WTC11 (cell line): Measurements from ENCODE around the gene FBXO42. TPM values are rescaled to one million over a fixed set of nuclear protein-coding genes. Genes with fewer than 3 reads are reported as not detected.

Source experiments
- ATAC-seq: fragments of 200-7000 bp; cut with Tn5 transposase; 2 replicates; pipeline ENCODE4 v1.10.0; 2021; ENCODE audit warnings: mild to moderate bottlenecking, moderate library complexity
- CTCF ChIA-PET: fragments of 300-600 bp; sonication (Branson Sonifier 250); formaldehyde crosslinking; loops from one replicate; lab custom pipeline; 2021; ENCODE audit warnings: antibody characterized with exemption; lab: Charles Lee
- POLR2A ChIA-PET: fragments of 350-600 bp; sonication (Branson Sonifier 250); formaldehyde crosslinking; loops from one replicate; lab custom pipeline; 2021; ENCODE audit warnings: antibody characterized with exemption; lab: Charles Lee
- DNase-seq: peaks from one replicate; pipeline ENCODE4 v3.0.0; 2021; ENCODE audit warnings: low spot score
- H3K27ac Mint-ChIP-seq: 2 replicates; pipeline ENCODE4 v1.8.0; 2021; ENCODE audit warnings: mixed read lengths
- H3K27me3 Mint-ChIP-seq: 2 replicates; pipeline ENCODE4 v1.8.0; 2021; ENCODE audit warnings: low read depth, mild to moderate bottlenecking, moderate library complexity, mixed read lengths
- H3K36me3 Mint-ChIP-seq: 2 replicates; pipeline ENCODE4 v1.8.0; 2021; ENCODE audit warnings: mixed read lengths
- H3K4me1 Mint-ChIP-seq: 2 replicates; pipeline ENCODE4 v1.8.0; 2022; ENCODE audit warnings: mixed read lengths
- H3K4me3 Mint-ChIP-seq: 2 replicates; pipeline ENCODE4 v1.8.0; 2021; ENCODE audit warnings: mild to moderate bottlenecking, moderate library complexity, mixed read lengths
- H3K9me3 Mint-ChIP-seq: 2 replicates; pipeline ENCODE4 v1.8.0; 2021; ENCODE audit warnings: mixed read lengths
- ATF1 ChIP-seq: sonication (generic); formaldehyde crosslinking; IDR thresholded peaks from 2 replicates; pipeline ENCODE4 v1.8.1; 2023; ENCODE audit warnings: mild to moderate bottlenecking, moderate library complexity, missing genetic modification reagents
- ATF6 ChIP-seq: sonication (generic); formaldehyde crosslinking; IDR thresholded peaks from 2 replicates; pipeline ENCODE4 v1.8.1; 2023; ENCODE audit warnings: mild to moderate bottlenecking, missing genetic modification reagents
- CDX4 ChIP-seq: fragments of 250-450 bp; sonication (Bioruptor Pico); IDR thresholded peaks from 2 replicates; pipeline ENCODE4 v1.9.0; 2021; ENCODE audit warnings: moderate library complexity, mild to moderate bottlenecking, inconsistent platforms, borderline replicate concordance
- E2F5 ChIP-seq: sonication (generic); formaldehyde crosslinking; IDR thresholded peaks from 2 replicates; pipeline ENCODE4 v1.8.1; 2022; ENCODE audit warnings: mild to moderate bottlenecking, moderate library complexity, missing genetic modification reagents
- ESRRA ChIP-seq: sonication (generic); formaldehyde crosslinking; IDR thresholded peaks from 2 replicates; pipeline ENCODE4 v1.8.1; 2022; ENCODE audit warnings: mild to moderate bottlenecking, missing genetic modification reagents, borderline replicate concordance
- ETV6 ChIP-seq: sonication (generic); formaldehyde crosslinking; IDR thresholded peaks from 2 replicates; pipeline ENCODE4 v1.8.1; 2022; ENCODE audit warnings: mild to moderate bottlenecking, missing genetic modification reagents
- FOXK1 ChIP-seq: sonication (generic); formaldehyde crosslinking; IDR thresholded peaks from 2 replicates; pipeline ENCODE4 v1.8.0; 2022; ENCODE audit warnings: mild to moderate bottlenecking, moderate library complexity, missing genetic modification reagents
- FOXP4 ChIP-seq: sonication (generic); formaldehyde crosslinking; IDR thresholded peaks from 2 replicates; pipeline ENCODE4 v1.8.0; 2022; ENCODE audit warnings: mild to moderate bottlenecking, missing genetic modification reagents
- GRHL2 ChIP-seq: fragments of 250-450 bp; sonication (Bioruptor Pico); IDR thresholded peaks from 2 replicates; pipeline ENCODE4 v1.8.0; 2022; ENCODE audit warnings: mild to moderate bottlenecking, moderate library complexity; ENCODE audit not compliant: insufficient replicate concordance, severe bottlenecking
- MAX ChIP-seq: sonication (generic); formaldehyde crosslinking; IDR thresholded peaks from 2 replicates; pipeline ENCODE4 v1.8.0; 2022; ENCODE audit warnings: mild to moderate bottlenecking, missing genetic modification reagents
- NFE2L1 ChIP-seq: sonication (generic); formaldehyde crosslinking; IDR thresholded peaks from 2 replicates; pipeline ENCODE4 v1.8.1; 2023; ENCODE audit warnings: missing genetic modification reagents
- NR2C2 ChIP-seq: sonication (generic); formaldehyde crosslinking; IDR thresholded peaks from 2 replicates; pipeline ENCODE4 v1.8.0; 2022; ENCODE audit warnings: mild to moderate bottlenecking, missing genetic modification reagents
- RELA ChIP-seq: sonication (generic); formaldehyde crosslinking; IDR thresholded peaks from 2 replicates; pipeline ENCODE4 v1.8.1; 2022; ENCODE audit warnings: missing genetic modification reagents, mild to moderate bottlenecking, borderline replicate concordance
- SOX15 ChIP-seq: fragments of 250-450 bp; sonication (Bioruptor Pico); IDR thresholded peaks from 2 replicates; pipeline ENCODE4 v1.9.0; 2021; ENCODE audit warnings: mild to moderate bottlenecking
- USF2 ChIP-seq: sonication (generic); formaldehyde crosslinking; IDR thresholded peaks from 2 replicates; pipeline ENCODE4 v1.8.1; 2023; ENCODE audit warnings: mild to moderate bottlenecking, missing genetic modification reagents, moderate library complexity
- ZBTB21 ChIP-seq: sonication (generic); formaldehyde crosslinking; IDR thresholded peaks from 2 replicates; pipeline ENCODE4 v1.8.1; 2023; ENCODE audit warnings: mild to moderate bottlenecking, missing genetic modification reagents, borderline replicate concordance
- ZNF281 ChIP-seq: sonication (generic); formaldehyde crosslinking; IDR thresholded peaks from 2 replicates; pipeline ENCODE4 v1.8.0; 2023; ENCODE audit warnings: mild to moderate bottlenecking, missing genetic modification reagents
- ZNF416 ChIP-seq: fragments of 250-450 bp; sonication (Bioruptor Pico); IDR thresholded peaks from 2 replicates; pipeline ENCODE4 v1.9.0; 2021; ENCODE audit warnings: mild to moderate bottlenecking, inconsistent platforms
- ZNF425 ChIP-seq: fragments of 250-450 bp; sonication (Bioruptor Pico); conservative IDR thresholded peaks from 2 replicates; pipeline ENCODE4 v1.9.0; 2021; ENCODE audit warnings: mild to moderate bottlenecking
- ZNF671 ChIP-seq: fragments of 250-450 bp; sonication (Bioruptor Pico); IDR thresholded peaks from 2 replicates; pipeline ENCODE4 v1.8.0; 2021; ENCODE audit warnings: mild to moderate bottlenecking
- total RNA-seq: library from RNA; stranded (reverse); gene quantifications from 3 replicates; pipeline ENCODE4 v1.2.3, GENCODE V29; 2021

FBXO42 gene
- total RNA-seq, 1 experiment from 2014 or later: 17.5 TPM

GRCh38 chr1:16204634-16205333, 147.5 kb downstream of the FBXO42 start (continued):
- no peak for TF ChIP-seq ZNF425 (CRISPR knock-in tag)
- TF ChIP-seq RELA (CRISPR knock-in tag): no peak
- no peak for TF ChIP-seq ZNF671 (CRISPR knock-in tag)
- TF ChIP-seq ZNF416: no peak
- no peak for TF ChIP-seq E2F5 (CRISPR knock-in tag)
- 0 out of 2 replicates have a peak, but pooled peaks have one; percentile 14 for TF ChIP-seq ZNF281
- TF ChIP-seq SOX15 (CRISPR knock-in tag): no peak
- no peak for TF ChIP-seq ETV6 (CRISPR knock-in tag)
- TF ChIP-seq, all 79 proteins: peak for 2

GRCh38 chr1:16204216-16204615, 148.1 kb downstream of the FBXO42 start:
- Mint-ChIP-seq H3K4me3 (no peak overlapping the region), H3K9me3 (no peaks in the 10 kb centered on the region), H3K27me3 (no peaks in the 10 kb centered on the region), H3K27ac (no peak overlapping the region), H3K4me1 (peaks cover 14% of the 10 kb centered on the region), H3K36me3 (peaks cover 22% of the 10 kb centered on the region)
- ChIA-PET POLR2A (no interaction called here), CTCF (interaction anchor here (1.1 to 2.5 kb wide), 7 partner anchors 11 to 159 kb away, joined by 3 to 18 read pairs (median 4); no protein-coding TSS in a partner anchor)
- DNase-seq (no peak), ATAC-seq (no peak)
- TF ChIP-seq GRHL2 (CRISPR knock-in tag): no peak
- TF ChIP-seq FOXK1 (CRISPR knock-in tag): no peak
- TF ChIP-seq ZNF671 (CRISPR knock-in tag): no peak
- TF ChIP-seq RELA (CRISPR knock-in tag): no peak
- TF ChIP-seq ATF1 (CRISPR knock-in tag): no peak
- no peak for TF ChIP-seq NR2C2 (CRISPR knock-in tag)
- TF ChIP-seq ESRRA (CRISPR knock-in tag): no peak
- TF ChIP-seq MAX (CRISPR knock-in tag): no peak
- TF ChIP-seq ZBTB21 (CRISPR knock-in tag): no peak
- no peak for TF ChIP-seq USF2
- no peak for TF ChIP-seq ATF6 (CRISPR knock-in tag)
- no peak for TF ChIP-seq NFE2L1 (CRISPR knock-in tag)
- no peak for TF ChIP-seq CDX4 (CRISPR knock-in tag)
- no peak for TF ChIP-seq FOXP4 (CRISPR knock-in tag)
